Measurements from ENCODE around the gene WWOX.
"Not testable (repeated sequence)": the region's sequence is repeated elsewhere in the genome, so short reads cannot be mapped to it uniquely, and the experiment has no call there.

Gene WWOX

DNA sequence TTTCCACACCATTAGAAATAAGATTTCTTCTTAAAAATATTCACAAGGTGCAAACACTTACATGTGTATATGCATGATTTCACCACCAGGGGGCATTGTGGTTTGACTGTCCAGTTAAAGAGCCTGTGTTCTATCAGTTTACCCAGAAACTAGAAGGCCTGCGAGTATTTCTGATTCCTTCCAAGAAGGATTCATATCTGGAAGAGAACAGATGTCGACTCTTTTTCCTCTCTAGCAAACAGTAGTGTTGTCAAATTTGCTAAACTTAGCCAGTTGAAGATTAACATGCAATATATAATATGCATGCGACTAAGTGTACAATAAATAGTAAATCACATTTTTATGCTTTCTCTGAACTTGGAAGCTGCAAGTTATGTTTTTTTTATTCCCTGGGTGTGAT is 404.1 kb downstream of the WWOX start:
- DNase-seq (ENCODE audit: low spot score), result peak; percentile 46

- DNase-seq (ENCODE audit: low spot score), result no peak
Observed at GRCh38 chr16:78504401-78504851, 405.0 kb downstream of the WWOX start.

GRCh38 chr16:78505036-78505435 is 405.6 kb downstream of the WWOX start:
- DNase-seq (ENCODE audit: low spot score), result no peak

- DNase-seq (ENCODE audit: low spot score), result peak; percentile 33
Observed at GRCh38 chr16:78505544-78506366, 406.3 kb downstream of the WWOX start.

DNA sequence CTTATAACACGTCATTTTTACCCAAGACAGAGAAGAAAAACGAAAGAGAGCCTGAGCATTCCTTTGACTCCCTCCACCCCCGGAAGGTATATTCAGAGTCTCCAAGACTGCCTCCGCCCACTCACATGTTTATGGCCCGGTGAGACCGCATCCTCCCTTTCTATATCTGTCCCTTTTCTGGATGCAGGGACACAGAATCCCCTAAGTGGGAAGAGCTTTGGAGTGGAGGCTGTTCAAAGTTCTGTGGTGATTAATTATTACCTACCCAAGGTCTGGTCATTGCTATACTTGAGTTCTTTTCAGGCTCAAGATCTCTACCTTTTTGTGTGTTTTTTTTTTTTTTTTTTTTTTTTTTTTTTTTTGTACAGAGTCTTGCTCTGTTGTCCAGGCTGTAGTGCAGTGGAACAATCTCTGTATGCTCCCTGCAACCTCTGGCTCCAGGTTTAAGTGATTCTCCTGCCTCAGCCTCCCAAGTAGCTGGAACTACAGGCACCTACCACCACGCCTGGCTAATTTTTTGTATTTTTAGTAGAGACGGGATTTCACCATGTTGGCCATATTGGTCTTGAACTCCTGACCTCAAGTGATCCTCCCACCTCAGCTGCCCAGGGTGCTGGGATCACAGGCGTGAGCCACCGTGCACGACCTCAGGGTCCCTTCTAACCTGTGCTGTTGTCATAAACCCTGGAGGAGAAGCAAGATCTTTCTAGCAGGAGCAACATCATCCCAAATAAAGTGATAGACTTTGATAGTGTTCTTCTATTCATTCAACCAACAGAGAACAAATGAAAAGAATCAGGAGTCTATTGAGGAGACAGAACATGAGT is 407.1 kb downstream of the WWOX start:
- no peak for DNase-seq (ENCODE audit: low spot score)

DNA sequence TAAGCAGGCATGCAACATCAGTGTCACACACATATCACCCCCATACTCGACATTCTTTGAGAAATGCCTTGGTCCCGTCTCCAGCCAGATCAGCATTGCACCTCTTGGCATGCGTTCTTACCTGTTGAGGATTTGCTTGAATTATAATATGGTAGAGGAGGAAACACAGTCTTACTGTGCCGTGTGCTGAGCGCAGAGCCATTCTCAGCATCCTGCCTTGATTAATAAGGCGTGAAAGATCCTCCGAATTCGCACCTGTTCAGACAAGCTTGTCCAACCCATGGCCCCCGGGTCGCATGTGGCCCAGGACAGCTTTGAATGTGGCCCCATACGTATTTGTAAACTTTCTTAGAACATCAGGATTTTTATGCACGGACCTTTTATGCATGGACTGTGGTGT is 408.1 kb downstream of the WWOX start:
- DNase-seq (ENCODE audit: low spot score), result no peak

- no peak for DNase-seq (ENCODE audit: low spot score)
Observed at GRCh38 chr16:78509965-78510364, 410.5 kb downstream of the WWOX start.

GRCh38 chr16:78510496-78510895 is 411.0 kb downstream of the WWOX start:
- DNase-seq (ENCODE audit: low spot score), result no peak

DNA sequence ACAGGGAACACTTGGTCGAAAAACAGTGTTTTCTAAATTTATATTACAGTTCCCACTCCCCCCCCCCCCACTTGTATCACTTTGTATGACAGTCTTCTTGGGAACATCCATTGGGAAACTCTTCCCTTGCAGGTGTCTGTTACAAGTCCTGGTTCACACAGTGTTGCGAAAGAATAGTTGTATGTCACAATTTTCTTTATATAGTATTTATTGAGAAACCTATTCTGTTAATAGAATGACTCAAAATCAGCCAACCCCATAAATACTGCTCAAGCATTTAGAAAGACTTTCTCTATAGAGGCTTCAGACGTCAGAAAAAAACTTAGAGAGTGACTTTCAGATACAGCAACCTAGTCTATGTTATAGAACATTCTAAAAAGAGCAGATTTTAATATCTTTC is 414.4 kb downstream of the WWOX start:
- no peak for DNase-seq (ENCODE audit: low spot score)

DNA sequence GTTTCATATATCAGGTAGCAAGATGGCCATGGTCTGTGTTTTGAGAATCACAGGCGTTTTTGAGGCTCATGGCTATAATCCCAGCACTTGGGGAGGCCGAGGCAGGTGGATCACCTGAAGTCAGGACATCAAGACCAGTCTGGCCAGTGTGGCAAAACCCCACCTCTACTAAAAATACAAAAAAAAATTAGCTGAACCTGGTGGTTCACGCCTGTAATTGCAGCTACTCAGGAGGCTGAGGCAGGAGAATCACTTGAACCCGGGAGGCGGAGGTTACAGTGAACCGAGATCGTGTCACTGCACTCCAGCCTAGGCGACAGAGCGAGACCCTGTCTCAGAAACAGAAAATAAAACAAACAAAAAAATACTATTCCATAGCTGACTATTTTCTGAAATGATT is 415.4 kb downstream of the WWOX start:
- DNase-seq (ENCODE audit: low spot score), result not testable (repeated sequence)

DNA sequence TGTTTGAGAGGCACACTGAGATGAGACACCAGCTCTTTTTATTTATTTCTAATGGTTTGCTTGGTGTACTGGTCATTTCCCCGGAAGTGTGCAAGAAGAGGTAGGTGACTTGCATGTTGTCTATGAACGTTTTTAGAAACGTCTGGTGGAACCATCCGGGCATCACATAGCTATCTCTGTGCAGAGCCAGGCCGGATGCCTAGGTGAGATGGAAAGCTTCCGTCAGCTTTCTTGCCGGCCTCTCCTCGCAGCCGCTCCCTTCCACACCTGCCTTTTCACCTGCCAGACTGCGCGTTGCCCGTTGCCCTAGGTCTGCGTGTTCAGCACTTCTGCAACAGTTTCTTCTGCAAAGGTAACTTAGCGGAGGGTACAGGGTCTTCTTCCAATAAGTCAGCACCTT is 416.0 kb downstream of the WWOX start:
- no peak for DNase-seq (ENCODE audit: low spot score)

- DNase-seq (ENCODE audit: low spot score), result no peak
Observed at GRCh38 chr16:78516006-78516736, 416.7 kb downstream of the WWOX start.

GRCh38 chr16:78519896-78520295 is 420.4 kb downstream of the WWOX start:
- no peak for DNase-seq (ENCODE audit: low spot score)

DNA sequence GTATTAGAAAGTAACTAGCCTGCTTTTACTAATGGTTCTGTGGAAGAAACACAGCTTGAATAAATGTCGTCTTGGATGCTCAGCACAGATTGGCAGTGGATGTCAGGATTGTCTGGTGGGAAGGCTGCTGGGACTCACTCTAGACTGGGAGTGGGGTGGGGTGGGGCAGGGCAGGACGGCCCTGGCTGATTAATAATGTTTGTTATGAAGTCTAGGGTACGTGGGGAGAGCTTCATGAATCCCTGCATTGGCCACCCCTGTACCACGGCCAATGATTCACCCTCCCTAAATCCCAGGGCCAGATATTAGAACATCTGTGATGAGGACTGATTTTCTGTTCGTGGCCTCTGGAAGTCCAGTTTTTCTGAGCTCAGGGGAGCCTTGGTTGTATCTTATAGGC is 421.0 kb downstream of the WWOX start:
- DNase-seq (ENCODE audit: low spot score), result no peak

- DNase-seq (ENCODE audit: low spot score), result no peak
Observed at GRCh38 chr16:78522327-78522726, 422.9 kb downstream of the WWOX start.

DNA sequence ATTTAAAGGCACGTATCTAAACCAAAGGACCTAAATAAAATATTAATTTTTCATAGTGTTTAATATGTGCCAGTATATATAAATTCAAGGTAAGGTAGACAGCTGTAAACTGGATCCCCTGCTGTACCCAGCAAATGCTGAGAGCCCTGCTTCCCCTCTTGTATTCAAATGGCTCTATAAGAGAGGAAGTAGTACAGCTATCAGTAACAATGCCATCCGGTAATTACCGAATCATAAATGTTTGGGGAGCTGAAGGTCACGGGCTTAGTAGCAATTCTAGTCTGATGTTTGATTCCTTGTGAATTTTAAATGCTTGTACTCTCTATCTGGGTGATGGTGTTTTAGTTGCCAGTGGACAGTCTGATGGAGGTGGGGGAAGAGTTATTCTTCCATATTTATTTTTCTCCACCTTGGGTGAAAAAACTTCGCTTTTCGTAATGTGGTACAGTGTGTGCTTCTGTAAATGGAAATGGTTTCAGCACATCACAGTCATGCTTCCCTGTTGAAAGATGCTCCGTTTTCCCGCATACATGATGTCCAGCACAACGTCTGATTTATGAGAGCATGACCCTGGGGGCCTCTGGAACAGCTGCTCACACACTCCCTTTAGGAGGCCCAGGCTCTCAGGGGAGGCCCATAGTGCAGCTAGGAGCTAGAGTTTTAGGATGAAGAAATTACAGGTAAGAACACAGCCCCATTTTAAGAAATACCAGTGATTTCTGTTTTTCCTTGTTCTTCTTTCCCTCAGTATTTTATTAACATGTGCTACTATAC is 423.9 kb downstream of the WWOX start:
- DNase-seq (ENCODE audit: low spot score), result no peak

- no peak for DNase-seq (ENCODE audit: low spot score)
Observed at GRCh38 chr16:78524066-78524595, 424.7 kb downstream of the WWOX start.

DNA sequence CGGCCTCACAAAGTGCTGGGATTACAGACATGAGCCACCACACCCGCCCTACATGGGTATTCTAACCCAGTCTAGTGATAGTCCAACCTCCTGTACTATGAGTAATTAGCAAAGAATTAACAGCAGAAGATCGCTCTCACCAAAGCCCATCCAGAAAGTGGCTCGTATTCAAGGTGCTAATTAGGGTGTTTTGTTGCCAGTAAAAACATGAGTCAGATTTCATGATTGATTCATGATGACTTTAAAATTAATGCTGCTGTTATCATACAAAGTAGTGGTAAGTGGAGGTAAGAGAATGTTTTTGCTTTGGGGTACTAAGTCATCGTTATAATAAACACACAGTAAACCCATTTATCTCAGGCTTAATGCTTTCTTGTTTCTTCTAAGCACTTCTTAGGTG is 428.8 kb downstream of the WWOX start:
- no peak for DNase-seq (ENCODE audit: low spot score)

DNA sequence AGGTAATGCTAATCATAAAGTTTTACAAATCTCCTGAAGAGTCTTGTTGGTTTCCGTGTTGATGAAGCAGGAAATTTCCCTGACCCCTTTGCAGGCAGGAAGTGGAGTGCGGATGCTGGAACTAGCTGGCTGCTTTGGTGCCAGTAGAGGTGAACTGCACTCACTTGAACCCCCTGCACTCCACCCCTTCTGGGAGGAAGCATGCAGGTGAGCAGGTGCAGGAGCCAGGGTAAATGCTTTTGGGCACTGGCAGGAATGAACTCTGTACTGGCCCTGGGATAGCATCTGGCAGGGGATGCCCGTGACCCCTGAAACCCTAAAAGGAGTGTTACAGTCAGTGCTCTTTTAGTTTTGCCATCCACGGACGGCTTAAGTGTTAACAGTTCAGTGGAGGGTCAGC is 430.4 kb downstream of the WWOX start:
- DNase-seq (ENCODE audit: low spot score), result no peak

DNA sequence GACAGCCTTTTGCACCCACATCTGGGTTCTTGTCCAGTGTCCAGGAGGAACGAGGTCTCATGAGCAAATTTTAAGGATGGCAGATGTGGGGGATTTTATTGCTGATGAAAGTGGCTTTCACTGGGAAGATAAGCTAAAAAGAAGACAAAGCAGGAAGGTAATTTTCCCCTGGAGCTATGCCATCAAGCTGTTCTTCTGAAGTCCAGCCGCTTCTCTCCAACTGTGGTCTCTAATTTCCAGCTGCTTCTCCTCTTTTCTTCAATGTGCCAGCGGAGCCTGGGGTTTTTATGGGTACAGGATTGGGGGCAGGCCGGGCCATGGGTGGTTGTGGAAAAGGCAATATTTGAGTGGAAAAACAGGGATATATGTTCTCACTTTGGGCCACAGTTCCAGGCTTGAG is 430.8 kb downstream of the WWOX start:
- DNase-seq (ENCODE audit: low spot score), result no peak

- DNase-seq (ENCODE audit: low spot score), result no peak
Observed at GRCh38 chr16:78535098-78535497, 435.6 kb downstream of the WWOX start.

DNA sequence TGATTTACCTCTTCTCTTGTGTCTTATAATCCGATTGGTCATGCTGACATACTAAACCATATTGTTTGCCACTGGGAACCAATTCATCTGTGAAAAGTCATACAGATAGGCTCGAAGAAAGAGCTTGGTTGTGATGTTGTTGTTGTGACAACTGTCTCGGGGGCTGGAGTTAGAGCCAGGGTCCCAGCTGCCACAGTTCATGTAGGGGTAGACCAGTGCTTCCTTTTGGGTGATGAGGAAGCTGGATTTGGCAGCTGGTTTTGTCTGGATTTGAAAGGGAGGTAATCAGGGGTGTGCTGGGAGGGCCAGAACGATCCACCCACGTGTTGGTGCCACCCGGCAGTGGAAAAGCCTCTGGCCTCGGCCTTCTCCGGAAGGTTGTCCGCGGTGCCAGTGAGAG is 438.1 kb downstream of the WWOX start:
- DNase-seq (ENCODE audit: low spot score), result no peak
